ENCODE measurements around the gene MRPL53. TPM values are rescaled to one million over a fixed set of nuclear protein-coding genes. Genes with fewer than 3 reads are reported as not detected.

Gene MRPL53
- total and polyA plus RNA-seq, 4 donors: 23.3 to 106 (median 70.7) TPM

GRCh38 chr2:74429487-74430451, 42.7 kb downstream of the MRPL53 start:
- Histone ChIP-seq H3K9me3 (ENCODE audit: control insufficient read depth in 4 of 4, insufficient read depth in 3 of 4, low read length in 3 of 4) (no peaks in the 10 kb centered on the region), H3K4me1 (ENCODE audit: control insufficient read depth in 5 of 5, insufficient read depth in 5 of 5, low read length in 5 of 5) (no peaks in the 10 kb centered on the region), H3K27ac (ENCODE audit: low read depth in 1 of 2, low read length in 1 of 2) (no peak overlapping the region), H3K4me3 (no peak overlapping the region), H3K27me3 (ENCODE audit: control insufficient read depth in 3 of 3, insufficient read depth in 3 of 3, low read length in 2 of 3) (no peaks in the 10 kb centered on the region), H3K36me3 (ENCODE audit: control insufficient read depth in 4 of 4, insufficient read depth in 4 of 4, low read length in 4 of 4) (peaks cover 20 to 48% (median 39%) of the 10 kb centered on the region in 4 donors), H3K9ac (ENCODE audit: insufficient read depth in 1 of 2, low read length in 2 of 2) (no peak overlapping the region)
- no peak for TF ChIP-seq CTCF (IDR thresholded peaks at IDR 0.05; ENCODE audit: control extremely low read depth, extremely low read depth)
- DNase-seq (no peak), ATAC-seq (ENCODE audit: insufficient read depth, low FRiP score) (no peak)
- WGBS, 2 donors: 90 to 92% methylated on average over 18 of the region's 18 CpGs

- DNase-seq: no peak
- peaks cover 20 to 45% (median 39%) of the 10 kb centered on the region in 4 donors for H3K36me3 ChIP-seq (ENCODE audit: control insufficient read depth in 4 of 4, insufficient read depth in 4 of 4, low read length in 4 of 4)
- 91 to 92% methylated on average over 5 of the region's 5 CpGs for WGBS, 2 donors
- no peak overlapping the region for H3K27ac ChIP-seq (ENCODE audit: low read depth in 1 of 2, low read length in 1 of 2)
- TF ChIP-seq CTCF (IDR thresholded peaks at IDR 0.05; ENCODE audit: control extremely low read depth, extremely low read depth): no peak
- no peak for ATAC-seq (ENCODE audit: insufficient read depth, low FRiP score)
- H3K9me3 ChIP-seq (ENCODE audit: control insufficient read depth in 4 of 4, insufficient read depth in 3 of 4, low read length in 3 of 4): no peaks in the 10 kb centered on the region
- H3K27me3 ChIP-seq (ENCODE audit: control insufficient read depth in 3 of 3, insufficient read depth in 3 of 3, low read length in 2 of 3): no peaks in the 10 kb centered on the region
- H3K9ac ChIP-seq (ENCODE audit: insufficient read depth in 1 of 2, low read length in 2 of 2): no peak overlapping the region
- H3K4me1 ChIP-seq (ENCODE audit: control insufficient read depth in 5 of 5, insufficient read depth in 5 of 5, low read length in 5 of 5): no peaks in the 10 kb centered on the region
- H3K4me3 ChIP-seq: no peak overlapping the region
These were observed 43.8 kb downstream of the MRPL53 start for GRCh38 chr2:74428675-74429074.

GRCh38 chr2:74427551-74427950, 44.9 kb downstream of the MRPL53 start:
- no peak for DNase-seq
- no peaks in the 10 kb centered on the region for H3K27me3 ChIP-seq (ENCODE audit: control insufficient read depth in 3 of 3, insufficient read depth in 3 of 3, low read length in 2 of 3)
- H3K36me3 ChIP-seq (ENCODE audit: control insufficient read depth in 4 of 4, insufficient read depth in 4 of 4, low read length in 4 of 4): peaks cover 20 to 44% (median 39%) of the 10 kb centered on the region in 4 donors
- no peak overlapping the region for H3K4me3 ChIP-seq
- no peaks in the 10 kb centered on the region for H3K4me1 ChIP-seq (ENCODE audit: control insufficient read depth in 5 of 5, insufficient read depth in 5 of 5, low read length in 5 of 5)
- WGBS, 2 donors: 88 to 89% methylated on average over 3 of the region's 3 CpGs
- no peak for TF ChIP-seq CTCF (IDR thresholded peaks at IDR 0.05; ENCODE audit: control extremely low read depth, extremely low read depth)
- H3K27ac ChIP-seq (ENCODE audit: low read depth in 1 of 2, low read length in 1 of 2): no peak overlapping the region
- no peak for ATAC-seq (ENCODE audit: insufficient read depth, low FRiP score)
- H3K9me3 ChIP-seq (ENCODE audit: control insufficient read depth in 4 of 4, insufficient read depth in 3 of 4, low read length in 3 of 4): no peaks in the 10 kb centered on the region
- H3K9ac ChIP-seq (ENCODE audit: insufficient read depth in 1 of 2, low read length in 2 of 2): no peak overlapping the region

All from lung (tissue), 12 donors.